HCT116 (cell line): ENCODE data around the gene GPATCH2L. TPM values are rescaled to one million over a fixed set of nuclear protein-coding genes. Genes with fewer than 3 reads are reported as not detected.

Experiments used
- ATAC-seq: fragments of 200-7000 bp; cut with Tn5 transposase; 2 replicates; pipeline ENCODE4 v1.9.1; 2020; ENCODE audit warnings: mild to moderate bottlenecking, moderate library complexity
- BruUV-seq: library from RNA; stranded (reverse); fragments of 400-500 nt; replicated peaks from 2 replicates; lab custom pipeline; 2021; lab: Mats Ljungman, UMichigan
- CTCF ChIA-PET: fragments of 300-600 bp; sonication (Branson Sonifier 250); formaldehyde crosslinking; loops from one replicate; lab custom pipeline; 2021; ENCODE audit warnings: antibody characterized with exemption; lab: Charles Lee
- POLR2A ChIA-PET: fragments of 300-600, 350-600 bp; sonication (Branson Sonifier 250); formaldehyde crosslinking; loops from one replicate; lab custom pipeline; 2021; ENCODE audit warnings: antibody characterized with exemption; lab: Charles Lee
- RAD21 ChIA-PET, 2 experiments: fragments of 300-600 bp; sonication (Branson Sonifier 250); formaldehyde crosslinking; loops; one replicate each; lab custom pipeline; 2023; ENCODE audit warnings: low total read pairs in 2 of 2; ENCODE audit not compliant: uncharacterized antibody in 2 of 2, unreplicated experiment in 2 of 2, low non-redundant PET in 1 of 2; lab: Charles Lee
- DNase-seq: peaks from one replicate; pipeline ENCODE4 v3.0.0-alpha.2; 2010; ENCODE audit warnings: low read depth, low spot score
- H2AFZ ChIP-seq: fragments of 200-600 bp; shearing (Covaris generic), sonication (generic); 2 replicates; pipeline ENCODE4 v1.6.1; 2017; ENCODE audit warnings: low read depth, mixed run types, mixed read lengths, antibody characterized with exemption, low read length; ENCODE audit not compliant: poor library complexity, severe bottlenecking
- H3K27ac ChIP-seq: 2 replicates; pipeline ENCODE4 v1.5.1; 2012; ENCODE audit warnings: low read depth, low read length
- H3K27me3 ChIP-seq: fragments of 200-600 bp; sonication (generic); 2 replicates; pipeline ENCODE4 v1.6.1; 2016; ENCODE audit warnings: mixed run types, low read length, mixed read lengths; ENCODE audit not compliant: insufficient read depth
- H3K36me3 ChIP-seq, 2 experiments: fragments of 200-500 bp in 1 of 2; fragments of 200-600 bp in 1 of 2; sonication (Bioruptor generic) in 1 of 2; sonication (generic) in 1 of 2; 2 replicates each; pipeline versions ENCODE4 v1.5.1 to v1.6.1; 2014 to 2016; ENCODE audit warnings: low read length in 2 of 2, inconsistent platforms in 1 of 2, mixed read lengths in 1 of 2, mixed run types in 1 of 2; ENCODE audit not compliant: insufficient read depth in 2 of 2, control insufficient read depth in 1 of 2
- H3K4me1 ChIP-seq, 2 experiments: fragments of 200-600 bp in 1 of 2; sonication (generic) in 1 of 2; 2 replicates each; pipeline versions ENCODE4 v1.5.1 to v1.6.1; 2012 to 2017; ENCODE audit warnings: low read length in 2 of 2, inconsistent platforms in 1 of 2, mild to moderate bottlenecking in 1 of 2, mixed read lengths in 1 of 2, mixed run types in 1 of 2, moderate library complexity in 1 of 2; ENCODE audit not compliant: insufficient read depth in 2 of 2, control insufficient read depth in 1 of 2
- H3K4me2 ChIP-seq: fragments of 200-600 bp; sonication (generic); 2 replicates; pipeline ENCODE4 v1.6.1; 2017; ENCODE audit warnings: mixed run types, low read length, mixed read lengths
- H3K4me3 ChIP-seq, 2 experiments: fragments of 200-600 bp in 1 of 2; sonication (generic) in 1 of 2; replicated peaks in 1 of 2; 2 replicates each; pipeline ENCODE4 v1.5.1; 2011 to 2016; ENCODE audit warnings: low read length in 2 of 2, control low read depth in 1 of 2, low read depth in 1 of 2, mild to moderate bottlenecking in 1 of 2, mixed read lengths in 1 of 2, mixed run types in 1 of 2
- H3K79me2 ChIP-seq: fragments of 200-600 bp; sonication (generic); 2 replicates; pipeline ENCODE4 v1.6.1; 2017; ENCODE audit warnings: mild to moderate bottlenecking, mixed run types, low read length, moderate library complexity, mixed read lengths; ENCODE audit not compliant: insufficient read depth
- H3K9ac ChIP-seq: fragments of 200-600 bp; sonication (generic); 2 replicates; pipeline ENCODE4 v1.6.1; 2016; ENCODE audit warnings: low read length, mixed read lengths
- H3K9me2 ChIP-seq: fragments of 200-600 bp; sonication (generic), shearing (Covaris generic); 2 replicates; pipeline ENCODE4 v1.6.1; 2017; ENCODE audit warnings: mixed run types, mild to moderate bottlenecking, moderate library complexity; ENCODE audit not compliant: insufficient read depth
- H3K9me3 ChIP-seq, 2 experiments: fragments of 200-500 bp in 1 of 2; fragments of 200-600 bp in 1 of 2; sonication (Bioruptor generic) in 1 of 2; sonication (generic) in 1 of 2; 2 replicates each; pipeline ENCODE4 v1.6.1; 2014 to 2017; ENCODE audit warnings: low read length in 2 of 2, mixed read lengths in 2 of 2, inconsistent platforms in 1 of 2, low read depth in 1 of 2, mild to moderate bottlenecking in 1 of 2, mixed run types in 1 of 2, moderate library complexity in 1 of 2; ENCODE audit not compliant: control insufficient read depth in 1 of 2, insufficient read depth in 1 of 2
- H4K20me1 ChIP-seq: fragments of 200-600 bp; sonication (generic), shearing (Covaris generic); 2 replicates; pipeline ENCODE4 v1.6.1; 2017; ENCODE audit warnings: mixed run types, mild to moderate bottlenecking, moderate library complexity; ENCODE audit not compliant: insufficient read depth
- CBX3 ChIP-seq: IDR thresholded peaks from 2 replicates; pipeline ENCODE4 v1.6.1; 2012; ENCODE audit warnings: low read depth
- CEBPB ChIP-seq: IDR thresholded peaks from 2 replicates; pipeline ENCODE4 v1.6.1; 2012; ENCODE audit warnings: low read depth
- EGR1 ChIP-seq: IDR thresholded peaks from 2 replicates; pipeline ENCODE4 v1.6.1; 2012; ENCODE audit warnings: low read depth
- ELF1 ChIP-seq: IDR thresholded peaks from 2 replicates; pipeline ENCODE4 v1.6.1; 2012; ENCODE audit warnings: low read depth, borderline replicate concordance
- EZH2phosphoT487 ChIP-seq: fragments of 200-600 bp; IDR thresholded peaks from 2 replicates; pipeline ENCODE4 v1.6.1; 2018; ENCODE audit warnings: antibody characterized with exemption, borderline replicate concordance
- POLR2A ChIP-seq: IDR thresholded peaks from 2 replicates; pipeline ENCODE4 v1.7.0; 2011; ENCODE audit warnings: borderline replicate concordance; ENCODE audit not compliant: insufficient read depth, insufficient read length; ENCODE audit errors: extremely low read depth
- RAD21 ChIP-seq: IDR thresholded peaks from 2 replicates; pipeline ENCODE4 v1.6.1; 2012; ENCODE audit warnings: low read depth, mild to moderate bottlenecking
- SIN3A ChIP-seq: IDR thresholded peaks from 2 replicates; pipeline ENCODE4 v1.6.1; 2012; ENCODE audit warnings: low read depth
- SP1 ChIP-seq: IDR thresholded peaks from 2 replicates; pipeline ENCODE4 v1.6.1; 2012; ENCODE audit warnings: low read depth
- YY1 ChIP-seq: IDR thresholded peaks from 2 replicates; pipeline ENCODE4 v1.6.1; 2011; ENCODE audit warnings: low read length, low read depth, moderate library complexity, mild to moderate bottlenecking; ENCODE audit not compliant: insufficient replicate concordance; ENCODE audit errors: extremely low read depth
- ZFX ChIP-seq: fragments of 450-650 bp; IDR thresholded peaks from 2 replicates; pipeline ENCODE4 v1.6.1; 2017
- intact Hi-C: fragments of 100-400 bp; cut with micrococcal nuclease; formaldehyde crosslinking; loops from 2 replicates; pipeline ENCODE4 v1.10.0; 2022
- total RNA-seq: library from RNA; stranded (reverse); gene quantifications from one replicate; pipeline ENCODE4 v1.2.1, GENCODE V29; 2021; ENCODE audit not compliant: unreplicated experiment
- TF ChIP-seq, protein P1 (sequence below): IDR thresholded peaks from 2 replicates; pipeline ENCODE4 v1.6.1; 2012; ENCODE audit warnings: low read depth
- TF ChIP-seq, protein P2 (sequence below), 3 experiments: fragments of 200-600 bp in 1 of 3; sonication (generic) in 1 of 3; IDR thresholded peaks in 2 of 3; conservative IDR thresholded peaks in 1 of 3; 2 replicates each; pipeline ENCODE4 v1.5.1; 2012 to 2017; ENCODE audit warnings: low read depth in 2 of 3, low read length in 2 of 3, antibody characterized with exemption in 1 of 3, borderline replicate concordance in 1 of 3, control low read depth in 1 of 3, mild to moderate bottlenecking in 1 of 3, mixed read lengths in 1 of 3, mixed run types in 1 of 3, moderate library complexity in 1 of 3; ENCODE audit not compliant: insufficient read depth in 1 of 3
- TF ChIP-seq, protein P3 (sequence below): IDR thresholded peaks from 2 replicates; pipeline ENCODE4 v1.6.1; 2011; ENCODE audit warnings: mild to moderate bottlenecking, low read length, moderate library complexity; ENCODE audit not compliant: insufficient replicate concordance; ENCODE audit errors: extremely low read depth

GPATCH2L gene
- total RNA-seq, 1 experiment from 2014 or later = 49.2 TPM

DNA sequence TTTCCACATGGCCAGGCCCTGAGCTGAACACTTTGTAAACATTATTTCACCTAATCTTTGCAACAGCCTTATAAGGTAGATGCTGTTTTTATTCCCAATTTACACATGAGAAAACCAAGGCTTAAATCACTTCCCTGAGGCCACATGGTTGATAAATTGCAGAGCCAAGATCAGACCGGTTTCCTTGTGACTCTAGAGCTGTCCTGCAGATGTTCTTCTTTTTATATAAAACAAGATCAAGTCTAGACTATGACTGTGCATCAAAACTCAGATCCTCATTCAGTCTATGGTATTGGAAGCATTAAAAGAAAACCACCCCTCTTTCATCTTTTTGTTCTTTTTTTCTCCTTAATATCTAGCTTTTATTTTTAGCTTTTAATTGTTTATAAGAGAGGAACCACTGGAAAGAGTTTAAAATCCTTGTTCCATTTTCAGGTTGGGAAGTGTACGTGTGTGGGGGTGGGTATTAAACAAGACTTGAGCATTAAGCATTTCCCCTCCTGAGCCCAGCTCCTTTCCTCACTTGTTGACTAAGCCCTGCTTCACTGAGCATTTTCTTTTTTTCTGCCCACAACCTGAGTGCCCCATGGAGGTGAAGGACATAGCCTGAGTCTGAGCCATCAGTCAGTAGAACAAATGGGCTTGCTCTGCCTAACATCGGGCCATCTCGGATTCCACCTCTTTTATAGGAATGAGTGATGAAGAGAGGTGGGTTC lies 45.4 kb downstream of the GPATCH2L start:
- no peak overlapping the region for H3K4me3 ChIP-seq
- H3K27ac ChIP-seq = no peak overlapping the region
- DNase-seq (no peak), ATAC-seq (no peak)
- no peaks in the 10 kb centered on the region for H3K27me3 ChIP-seq
- H3K9ac ChIP-seq = no peak overlapping the region
- H3K4me2 ChIP-seq = no peak overlapping the region
- H3K9me2 ChIP-seq = no peaks in the 10 kb centered on the region
- no peaks in the 10 kb centered on the region for H3K9me3 ChIP-seq
- BruUV-seq = no TSS peak
- H3K4me1 ChIP-seq = no peaks in the 10 kb centered on the region; a peak in 1 of 4 replicates
- intact Hi-C loops = no loop called here
- no peaks in the 10 kb centered on the region for H3K79me2 ChIP-seq
- no peak overlapping the region for H2AFZ ChIP-seq
- TF ChIP-seq, protein P1, sequence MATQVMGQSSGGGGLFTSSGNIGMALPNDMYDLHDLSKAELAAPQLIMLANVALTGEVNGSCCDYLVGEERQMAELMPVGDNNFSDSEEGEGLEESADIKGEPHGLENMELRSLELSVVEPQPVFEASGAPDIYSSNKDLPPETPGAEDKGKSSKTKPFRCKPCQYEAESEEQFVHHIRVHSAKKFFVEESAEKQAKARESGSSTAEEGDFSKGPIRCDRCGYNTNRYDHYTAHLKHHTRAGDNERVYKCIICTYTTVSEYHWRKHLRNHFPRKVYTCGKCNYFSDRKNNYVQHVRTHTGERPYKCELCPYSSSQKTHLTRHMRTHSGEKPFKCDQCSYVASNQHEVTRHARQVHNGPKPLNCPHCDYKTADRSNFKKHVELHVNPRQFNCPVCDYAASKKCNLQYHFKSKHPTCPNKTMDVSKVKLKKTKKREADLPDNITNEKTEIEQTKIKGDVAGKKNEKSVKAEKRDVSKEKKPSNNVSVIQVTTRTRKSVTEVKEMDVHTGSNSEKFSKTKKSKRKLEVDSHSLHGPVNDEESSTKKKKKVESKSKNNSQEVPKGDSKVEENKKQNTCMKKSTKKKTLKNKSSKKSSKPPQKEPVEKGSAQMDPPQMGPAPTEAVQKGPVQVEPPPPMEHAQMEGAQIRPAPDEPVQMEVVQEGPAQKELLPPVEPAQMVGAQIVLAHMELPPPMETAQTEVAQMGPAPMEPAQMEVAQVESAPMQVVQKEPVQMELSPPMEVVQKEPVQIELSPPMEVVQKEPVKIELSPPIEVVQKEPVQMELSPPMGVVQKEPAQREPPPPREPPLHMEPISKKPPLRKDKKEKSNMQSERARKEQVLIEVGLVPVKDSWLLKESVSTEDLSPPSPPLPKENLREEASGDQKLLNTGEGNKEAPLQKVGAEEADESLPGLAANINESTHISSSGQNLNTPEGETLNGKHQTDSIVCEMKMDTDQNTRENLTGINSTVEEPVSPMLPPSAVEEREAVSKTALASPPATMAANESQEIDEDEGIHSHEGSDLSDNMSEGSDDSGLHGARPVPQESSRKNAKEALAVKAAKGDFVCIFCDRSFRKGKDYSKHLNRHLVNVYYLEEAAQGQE = no peak
- TF ChIP-seq ELF1 (no peak), CEBPB (no peak), EZH2phosphoT487 (no peak), RAD21 (no peak), ZFX (no peak), POLR2A (no peak), SP1 (no peak), EGR1 (no peak), SIN3A (no peak), YY1 (no peak), CBX3 (no peak)
- TF ChIP-seq, protein P2, sequence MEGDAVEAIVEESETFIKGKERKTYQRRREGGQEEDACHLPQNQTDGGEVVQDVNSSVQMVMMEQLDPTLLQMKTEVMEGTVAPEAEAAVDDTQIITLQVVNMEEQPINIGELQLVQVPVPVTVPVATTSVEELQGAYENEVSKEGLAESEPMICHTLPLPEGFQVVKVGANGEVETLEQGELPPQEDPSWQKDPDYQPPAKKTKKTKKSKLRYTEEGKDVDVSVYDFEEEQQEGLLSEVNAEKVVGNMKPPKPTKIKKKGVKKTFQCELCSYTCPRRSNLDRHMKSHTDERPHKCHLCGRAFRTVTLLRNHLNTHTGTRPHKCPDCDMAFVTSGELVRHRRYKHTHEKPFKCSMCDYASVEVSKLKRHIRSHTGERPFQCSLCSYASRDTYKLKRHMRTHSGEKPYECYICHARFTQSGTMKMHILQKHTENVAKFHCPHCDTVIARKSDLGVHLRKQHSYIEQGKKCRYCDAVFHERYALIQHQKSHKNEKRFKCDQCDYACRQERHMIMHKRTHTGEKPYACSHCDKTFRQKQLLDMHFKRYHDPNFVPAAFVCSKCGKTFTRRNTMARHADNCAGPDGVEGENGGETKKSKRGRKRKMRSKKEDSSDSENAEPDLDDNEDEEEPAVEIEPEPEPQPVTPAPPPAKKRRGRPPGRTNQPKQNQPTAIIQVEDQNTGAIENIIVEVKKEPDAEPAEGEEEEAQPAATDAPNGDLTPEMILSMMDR (IDR thresholded peaks at IDR 0.05 in 2 of 3, conservative IDR thresholded peaks at IDR 0.05 in 1 of 3; ENCODE audit: borderline replicate concordance in 1 of 3, insufficient read depth in 1 of 3, low read depth in 2 of 3, low read length in 2 of 3) = no peak
- TF ChIP-seq, protein P3, sequence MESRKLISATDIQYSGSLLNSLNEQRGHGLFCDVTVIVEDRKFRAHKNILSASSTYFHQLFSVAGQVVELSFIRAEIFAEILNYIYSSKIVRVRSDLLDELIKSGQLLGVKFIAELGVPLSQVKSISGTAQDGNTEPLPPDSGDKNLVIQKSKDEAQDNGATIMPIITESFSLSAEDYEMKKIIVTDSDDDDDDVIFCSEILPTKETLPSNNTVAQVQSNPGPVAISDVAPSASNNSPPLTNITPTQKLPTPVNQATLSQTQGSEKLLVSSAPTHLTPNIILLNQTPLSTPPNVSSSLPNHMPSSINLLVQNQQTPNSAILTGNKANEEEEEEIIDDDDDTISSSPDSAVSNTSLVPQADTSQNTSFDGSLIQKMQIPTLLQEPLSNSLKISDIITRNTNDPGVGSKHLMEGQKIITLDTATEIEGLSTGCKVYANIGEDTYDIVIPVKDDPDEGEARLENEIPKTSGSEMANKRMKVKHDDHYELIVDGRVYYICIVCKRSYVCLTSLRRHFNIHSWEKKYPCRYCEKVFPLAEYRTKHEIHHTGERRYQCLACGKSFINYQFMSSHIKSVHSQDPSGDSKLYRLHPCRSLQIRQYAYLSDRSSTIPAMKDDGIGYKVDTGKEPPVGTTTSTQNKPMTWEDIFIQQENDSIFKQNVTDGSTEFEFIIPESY = no peak
- ChIA-PET POLR2A (no interaction called here), RAD21 (no interaction called here), CTCF (no interaction called here)
- peaks cover 28 to 43% of the 10 kb centered on the region in 2 experiments for H3K36me3 ChIP-seq
- no peaks in the 10 kb centered on the region for H4K20me1 ChIP-seq
